Heart right ventricle (tissue), 16 donors: Measurements from ENCODE around the gene SUPT7L. TPM values are rescaled to one million over a fixed set of nuclear protein-coding genes. Genes with fewer than 3 reads are reported as not detected.

Experiments used
- ATAC-seq, 8 donors: fragments of 200-7000 bp; cut with Tn5 transposase; one replicate each; pipeline ENCODE4 v1.9.1; 2020; ENCODE audit warnings: mild to moderate bottlenecking in 8 of 8, moderate library complexity in 8 of 8, moderate number of reproducible peaks in 1 of 8
- DNase-seq, 2 donors: peaks; one replicate each; pipeline ENCODE4 v3.0.0-alpha.2; 2020
- H3K27ac ChIP-seq, 10 donors: fragments of 200-600 bp; sonication (generic) in 2 of 10; one replicate each; pipeline versions ENCODE4 v1.5.0 to v1.8.0; 2020 to 2022; ENCODE audit warnings: mild to moderate bottlenecking in 3 of 10
- H3K27me3 ChIP-seq, 7 donors: fragments of 200-600 bp; one replicate each; pipeline ENCODE4 v1.8.0; 2021 to 2022; ENCODE audit warnings: mild to moderate bottlenecking in 2 of 7
- H3K36me3 ChIP-seq, 9 donors: fragments of 200-600 bp; sonication (generic) in 1 of 9; one replicate each; pipeline versions ENCODE4 v1.5.0 to v1.8.0; 2020 to 2022; ENCODE audit warnings: mild to moderate bottlenecking in 2 of 9
- H3K4me1 ChIP-seq, 9 donors: fragments of 200-600 bp; sonication (generic) in 1 of 9; one replicate each; pipeline versions ENCODE4 v1.5.0 to v1.8.0; 2020 to 2022; ENCODE audit warnings: mild to moderate bottlenecking in 4 of 9
- H3K4me3 ChIP-seq, 10 donors: fragments of 200-600 bp; sonication (generic) in 2 of 10; one replicate each; pipeline versions ENCODE4 v1.5.0 to v1.8.0; 2020 to 2022; ENCODE audit warnings: mild to moderate bottlenecking in 7 of 10, moderate library complexity in 2 of 10
- H3K9me3 ChIP-seq, 11 donors: fragments of 200-600 bp in 10 of 11; sonication (generic) in 2 of 11; one replicate each; pipeline versions ENCODE4 v1.5.0 to v1.8.0; 2013 to 2022; ENCODE audit warnings: mild to moderate bottlenecking in 2 of 11, control low read depth in 1 of 11, moderate library complexity in 1 of 11
- CTCF ChIP-seq, 9 donors: fragments of 200-600 bp; sonication (generic) in 2 of 9; IDR thresholded peaks; one replicate each; pipeline versions ENCODE4 v1.5.0 to v1.8.0; 2021 to 2022; ENCODE audit warnings: antibody characterized with exemption in 9 of 9, mild to moderate bottlenecking in 5 of 9, moderate library complexity in 1 of 9
- WGBS, 2 donors: extraction: QIAGEN DNeasy Blood & Tissue Kit; methylation state at CpG; one replicate each; pipeline ENCODE4 v1.1.7; 2013; ENCODE audit warnings: inconsistent platforms in 1 of 2; 5-methylcytosine and 5-hydroxymethylcytosine counted together
- intact Hi-C, 10 donors: fragments of 100-400 bp; cut with DNase I; formaldehyde crosslinking; loops; one replicate each; pipeline versions ENCODE4 v1.11.1 to v1.14.2; 2022
- polyA plus RNA-seq, 2 donors: library from polyadenylated mRNA; stranded (reverse); fragments of 200-250 nt; gene quantifications; one replicate each; pipeline ENCODE4 v1.2.3, GENCODE V29; 2013
- total RNA-seq, 10 donors: library from RNA; stranded (reverse); fragmentation: NEBNext Ultra II Directional in 3 of 10; extraction: Animal tissue kit (Norgen Biotek cat#: 25700) in 3 of 10; gene quantifications; one replicate each; pipeline versions ENCODE4 v1.2.1 to v1.2.4, GENCODE V29; 2021 to 2023
- donor health status: Arrhythmogenic right ventricular cardiomyopathy.
- donor health status: ischemic (EF 13 %, LVEDD 7.1; RV severe dilation, severe dysfunction).
- donor health status: healthy with polysubstance abuse.
- donor health status: DM: no; HTN: yes; CAD: no.
- donor health status: DM: no; HTN: no; CAD: no.
- donor health status: ischemic (EF 25% LVEDD 6.9; RV normal size, moderate dysfunction).
- donor health status: ischemic (EF 25% LVEDD 5.7; RV mildly dilated, moderate dysfunction).
- donor health status: healthy.
- donor health status: DM: yes; HTN: yes; CAD: no.
- donor health status: Ischemic cardiomyopathy.
- donor health status: ischemic (EF 35%, LVEDD 5.7; RV mildly dilated, moderate dysfunction).
- donor health status: nonischemic (EF 11% LVEDD 7.7; RV severe dilation, severe dysfunction).
- donor health status: DM: yes; HTN: yes; CAD: no.
- donor health status: PGD.
- donor health status: ischemic (EF 29% LVEDD 5.4; RV normal size, mild dysfunction).
- donor health status: nonischemic (EF 23%, LVEDD 6.1; RV moderate dilation, normal function).

Gene SUPT7L
- total and polyA plus RNA-seq, 12 donors, result 18.4 to 42.3 (median 26.0) TPM

- ATAC-seq (peak in 2 of 8 donors; percentile 9 to 80), DNase-seq (no peak)
- no peak for TF ChIP-seq CTCF (IDR thresholded peaks at IDR 0.05)
- intact Hi-C loops, result no loop called here
- H3K4me3 ChIP-seq, result peak overlapping the region; percentile 80 to 98 (median 89)
- no peaks in the 10 kb centered on the region for H3K27me3 ChIP-seq
- WGBS, 2 donors, result 2 to 4% methylated on average over 28 of the region's 28 CpGs
- peaks cover 0 to 49% (median 31%) of the 10 kb centered on the region in 9 donors for H3K4me1 ChIP-seq
- H3K9me3 ChIP-seq, result no peaks in the 10 kb centered on the region
- H3K36me3 ChIP-seq, result peaks cover 0 to 71% (median 47%) of the 10 kb centered on the region in 9 donors
- peak overlapping the region in 9 of 10 donors; percentile 89 to 98 (median 93) for H3K27ac ChIP-seq
Observed at GRCh38 chr2:27664154-27664574, 750 bp upstream of the SUPT7L start.

- DNase-seq, result no peak
- Histone ChIP-seq H3K36me3 (peaks cover 0 to 71% (median 41%) of the 10 kb centered on the region in 9 donors), H3K27me3 (no peaks in the 10 kb centered on the region), H3K4me3 (no peak overlapping the region), H3K9me3 (no peaks in the 10 kb centered on the region), H3K4me1 (peaks cover 0 to 45% (median 31%) of the 10 kb centered on the region in 9 donors), H3K27ac (no peak overlapping the region)
- intact Hi-C loops, result no loop called here
- no peak for TF ChIP-seq CTCF (IDR thresholded peaks at IDR 0.05)
- ATAC-seq, result no peak
- 90 to 97% methylated on average over 1 of the region's 1 CpG for WGBS, 2 donors
Observed at GRCh38 chr2:27661371-27661770, 2.0 kb downstream of the SUPT7L start.

- ATAC-seq (no peak), DNase-seq (no peak)
- WGBS, 2 donors, result 74 to 75% methylated on average over 7 of the region's 7 CpGs
- H3K27me3 ChIP-seq, result no peaks in the 10 kb centered on the region
- peaks cover 0 to 14% (median 0%) of the 10 kb centered on the region in 9 donors for H3K4me1 ChIP-seq
- no peak for TF ChIP-seq CTCF (IDR thresholded peaks at IDR 0.05)
- peaks cover 0 to 100% (median 75%) of the 10 kb centered on the region in 9 donors for H3K36me3 ChIP-seq
- intact Hi-C loops, result no loop called here
- no peaks in the 10 kb centered on the region for H3K9me3 ChIP-seq
- H3K27ac ChIP-seq, result no peak overlapping the region
- H3K4me3 ChIP-seq, result no peak overlapping the region
Observed at GRCh38 chr2:27655155-27655951, 8.1 kb downstream of the SUPT7L start.

GRCh38 chr2:27653397-27653796, 10.0 kb downstream of the SUPT7L start:
- ATAC-seq (no peak), DNase-seq (no peak)
- Histone ChIP-seq H3K27me3 (no peaks in the 10 kb centered on the region), H3K4me1 (peaks cover 0 to 4% (median 0%) of the 10 kb centered on the region in 9 donors), H3K9me3 (no peaks in the 10 kb centered on the region), H3K36me3 (peaks cover 0 to 100% (median 77%) of the 10 kb centered on the region in 9 donors), H3K27ac (no peak overlapping the region), H3K4me3 (no peak overlapping the region)
- no peak for TF ChIP-seq CTCF (IDR thresholded peaks at IDR 0.05)
- WGBS, 2 donors, result 90 to 93% methylated on average over 2 of the region's 2 CpGs
- intact Hi-C loops, result no loop called here
